Measurements from ENCODE around the gene RIF1.

Gene RIF1

DNA sequence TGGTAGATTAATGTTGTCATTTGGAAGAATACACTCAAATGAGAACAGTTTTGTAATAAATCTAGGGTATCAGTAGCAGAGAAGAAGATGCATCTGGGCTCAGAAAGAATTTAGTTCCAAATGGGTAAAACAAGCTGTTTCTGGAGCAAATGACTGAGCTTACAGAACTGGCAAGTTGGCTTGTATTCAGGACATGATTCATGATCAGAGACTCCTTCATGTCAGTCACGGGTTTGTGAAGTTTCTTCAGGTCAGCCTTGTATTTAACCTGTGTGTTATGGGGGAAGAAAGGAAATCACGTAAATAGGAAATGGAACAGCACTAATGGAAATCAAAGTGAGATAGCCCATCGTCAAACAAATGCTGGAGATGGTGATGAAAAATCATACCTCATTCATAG is 109.1 kb downstream of the RIF1 start:
- no peak for DNase-seq (ENCODE audit: low read depth)

DNA sequence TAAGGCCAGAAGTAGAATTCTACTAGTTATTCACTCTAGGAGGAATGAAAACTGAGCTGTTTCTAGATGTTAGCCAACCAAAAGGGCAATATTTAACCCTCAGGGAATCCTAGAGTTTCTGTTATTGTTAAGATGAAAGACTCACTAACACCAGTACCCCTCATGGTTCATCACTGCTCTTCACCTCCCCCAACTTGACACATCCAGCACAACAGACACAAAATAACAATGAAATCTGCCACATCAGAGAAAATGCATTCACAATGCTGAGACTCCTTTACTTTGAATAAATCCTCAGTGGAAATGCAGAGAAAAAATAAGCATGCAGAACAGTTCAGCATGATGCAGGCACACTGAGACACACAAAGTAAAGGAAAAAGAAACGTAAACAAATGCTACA is 111.3 kb downstream of the RIF1 start:
- no peak for DNase-seq (ENCODE audit: low read depth)

DNA sequence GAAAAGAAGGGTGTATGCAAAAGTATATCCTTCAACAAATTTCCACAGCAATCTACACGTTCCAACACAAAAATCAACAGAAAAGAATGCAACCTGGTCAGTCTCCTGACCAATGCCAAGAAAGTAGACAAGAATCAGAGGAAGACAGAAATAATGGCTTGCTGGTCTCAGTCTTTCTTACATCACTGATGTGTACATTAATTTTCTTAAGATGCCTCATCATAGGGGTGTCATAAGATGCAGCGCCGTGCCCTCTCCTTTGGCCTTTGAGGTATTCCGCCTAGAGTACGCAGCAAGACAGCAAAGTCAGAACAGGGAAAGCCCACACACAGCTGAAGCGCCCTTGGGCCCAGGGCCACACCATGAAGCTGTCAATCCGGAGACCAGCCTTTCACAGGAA is 112.9 kb downstream of the RIF1 start:
- DNase-seq (ENCODE audit: low read depth), result no peak

DNA sequence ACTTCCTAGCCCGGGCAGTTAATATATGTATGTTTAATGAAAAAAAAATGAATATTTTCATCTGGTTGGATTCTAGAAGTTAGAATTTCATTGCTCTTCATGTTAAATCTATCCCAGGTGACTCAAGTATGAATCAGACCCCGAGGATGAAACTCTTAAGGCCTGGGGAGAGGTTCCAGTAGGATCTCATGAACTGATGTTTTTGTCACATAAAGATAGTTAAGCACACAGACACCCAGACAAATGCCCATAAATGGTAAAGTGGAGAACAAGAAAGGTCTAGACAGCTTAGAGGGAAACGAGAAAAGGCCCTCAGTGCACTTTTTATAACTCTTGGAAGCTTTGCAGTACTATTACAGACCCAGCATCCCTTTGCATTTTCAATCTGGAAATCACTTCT is 114.1 kb downstream of the RIF1 start:
- no peak for DNase-seq (ENCODE audit: low read depth)

DNA sequence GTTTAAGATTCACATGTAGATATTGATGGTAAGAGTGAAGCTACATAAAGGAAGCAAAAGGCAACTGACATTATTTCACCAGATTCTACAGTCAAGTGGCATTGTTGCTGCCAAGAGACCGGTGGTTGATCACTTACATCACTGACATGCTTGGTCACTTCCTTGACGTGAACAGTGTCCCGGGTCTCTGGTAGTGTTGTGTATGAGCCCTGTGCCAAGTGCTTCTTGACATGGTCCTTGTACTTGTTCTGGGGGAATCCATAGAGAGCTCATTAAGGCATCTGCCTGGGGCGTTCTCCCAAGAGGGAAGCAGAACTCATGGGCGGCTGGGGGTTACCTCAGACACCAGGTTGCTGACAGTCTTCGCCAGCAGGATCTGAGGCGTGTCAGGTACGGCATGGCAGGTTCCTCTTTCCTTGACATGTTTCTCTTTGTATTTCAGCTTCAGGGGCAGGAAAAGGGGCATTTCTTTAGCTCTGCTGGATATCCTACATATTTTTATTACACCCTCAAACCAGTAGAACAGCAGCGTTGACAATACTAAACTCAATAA is 116.2 kb downstream of the RIF1 start:
- no peak for DNase-seq (ENCODE audit: low read depth)

DNA sequence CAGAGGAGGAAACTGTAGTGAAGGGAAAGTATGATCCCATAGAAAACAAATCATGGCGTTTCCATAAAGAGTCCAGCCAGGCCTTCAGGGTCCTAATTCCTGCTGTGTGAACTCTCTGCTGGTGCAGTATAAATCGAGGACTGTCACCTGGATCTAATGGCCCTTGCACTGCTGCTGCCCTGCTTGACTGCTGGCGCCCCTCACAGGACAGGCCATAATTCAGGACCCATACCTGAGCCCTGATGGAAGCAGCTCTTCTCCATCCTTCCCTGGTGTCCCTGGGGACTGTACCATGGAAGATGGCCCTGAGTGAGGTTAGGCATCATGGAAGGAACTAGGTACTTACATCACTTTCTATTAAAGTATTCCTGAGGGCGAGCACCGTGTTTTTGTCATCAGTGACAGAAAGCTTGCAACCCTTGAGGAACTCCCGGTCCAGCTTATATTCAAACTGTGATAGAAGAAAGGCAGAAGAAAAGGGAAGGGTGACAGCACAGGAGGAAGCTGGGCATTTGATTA is 116.9 kb downstream of the RIF1 start:
- no peak for DNase-seq (ENCODE audit: low read depth)

Data from fibroblast of gingiva (primary cell).